Naive B cell (primary cell): Measurements from ENCODE around the gene MRPL36. TPM values are rescaled to one million over a fixed set of nuclear protein-coding genes. Genes with fewer than 3 reads are reported as not detected.

Experiments
- ATAC-seq, 2 donors: fragments of 150-1000 bp; cut with Tn5 transposase; 2 replicates each; pipeline ENCODE4 v1.10.0; 2021; ENCODE audit warnings: low read depth in 2 of 2, mild to moderate bottlenecking in 2 of 2, moderate library complexity in 2 of 2
- DNase-seq: peaks from one replicate; pipeline ENCODE4 v3.0.0; 2022
- H3K27ac Mint-ChIP-seq, 6 donors: one replicate each; pipeline ENCODE4 v1.8.0; 2020 to 2022; ENCODE audit warnings: mild to moderate bottlenecking in 6 of 6, mixed read lengths in 6 of 6, moderate library complexity in 5 of 6, inconsistent platforms in 2 of 6
- H3K27me3 Mint-ChIP-seq, 3 donors: one replicate each; pipeline ENCODE4 v1.8.0; 2021 to 2022; ENCODE audit warnings: mixed read lengths in 3 of 3, mild to moderate bottlenecking in 1 of 3
- H3K36me3 Mint-ChIP-seq, 2 donors: one replicate each; pipeline ENCODE4 v1.8.0; 2020 to 2022; ENCODE audit warnings: mixed read lengths in 2 of 2, inconsistent platforms in 1 of 2, mild to moderate bottlenecking in 1 of 2
- H3K4me1 Mint-ChIP-seq, 3 donors: one replicate each; pipeline ENCODE4 v1.8.0; 2020 to 2022; ENCODE audit warnings: mixed read lengths in 3 of 3, inconsistent platforms in 1 of 3, mild to moderate bottlenecking in 1 of 3, moderate library complexity in 1 of 3
- H3K4me3 Mint-ChIP-seq, 8 donors: one replicate each; pipeline ENCODE4 v1.8.0; 2020 to 2022; ENCODE audit warnings: mild to moderate bottlenecking in 8 of 8, mixed read lengths in 8 of 8, moderate library complexity in 8 of 8, inconsistent platforms in 2 of 8
- H3K9me3 Mint-ChIP-seq, 7 donors: one replicate each; pipeline ENCODE4 v1.8.0; 2020 to 2022; ENCODE audit warnings: mixed read lengths in 7 of 7, mild to moderate bottlenecking in 5 of 7, inconsistent platforms in 2 of 7, moderate library complexity in 1 of 7
- polyA plus RNA-seq, 6 donors: library from polyadenylated mRNA; unstranded; fragments of 300-500 nt; fragmentation: Illumina TruSeq; gene quantifications; one replicate each; pipeline ENCODE4 v1.2.3, GENCODE V29; 2021; ENCODE audit warnings: low read depth in 6 of 6

Gene MRPL36
- polyA plus RNA-seq, 6 donors from 2014 or later: 52.1 to 105 (median 63.1) TPM

DNA sequence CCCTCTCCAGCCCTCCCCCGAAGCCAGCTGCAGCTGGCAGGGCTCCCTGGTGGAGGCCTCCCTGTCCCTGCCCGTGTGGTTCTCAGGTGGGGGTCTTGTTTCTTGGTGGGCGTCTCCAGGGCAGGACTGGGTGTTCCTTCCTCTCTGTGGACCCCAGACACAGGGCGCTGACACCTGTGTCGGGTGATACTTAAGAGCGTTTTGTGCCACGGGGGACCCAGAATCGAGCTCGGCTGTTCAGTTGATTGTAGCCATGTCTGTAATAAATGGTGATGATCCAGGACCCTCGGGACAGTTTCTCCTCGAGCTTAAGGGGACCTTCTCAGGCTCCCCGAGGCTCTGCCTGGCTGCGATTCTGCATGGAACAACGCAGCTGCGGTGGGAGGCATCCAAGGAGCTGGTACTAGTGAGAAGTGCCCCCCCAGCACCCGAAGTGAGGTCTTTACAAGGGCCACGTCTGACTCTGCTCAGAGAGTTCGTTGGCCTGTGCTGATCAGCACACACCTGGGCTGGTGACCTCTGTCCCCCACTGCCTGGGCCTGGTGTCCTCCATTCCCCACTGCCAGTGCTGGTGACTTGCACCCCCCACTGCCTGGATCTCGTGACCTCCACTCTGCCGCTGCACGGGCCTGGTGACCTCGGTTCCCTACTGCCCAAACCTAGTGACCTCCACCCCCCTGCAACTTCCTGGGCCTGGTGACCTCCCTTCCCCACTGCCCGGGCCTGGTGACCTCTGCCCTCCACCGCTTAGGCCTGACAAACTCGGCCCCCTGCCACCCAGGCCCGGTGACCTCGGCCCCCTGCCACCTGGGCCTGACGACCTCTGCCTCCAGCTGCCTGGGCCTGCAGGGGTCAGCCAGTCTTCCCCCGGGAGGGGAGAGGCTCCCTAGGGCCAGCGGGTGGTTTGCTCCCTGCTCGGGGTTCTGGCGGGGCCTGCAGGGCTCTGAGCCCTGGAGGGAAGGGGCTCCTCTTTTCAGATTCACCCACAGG, 37.5 kb upstream of the MRPL36 start:
- no peaks in the 10 kb centered on the region for H3K9me3 Mint-ChIP-seq
- no peak overlapping the region for H3K4me3 Mint-ChIP-seq
- DNase-seq: no peak
- no peak overlapping the region for H3K27ac Mint-ChIP-seq
- H3K4me1 Mint-ChIP-seq: no peaks in the 10 kb centered on the region
- no peak for ATAC-seq
- peaks cover 23 to 39% (median 37%) of the 10 kb centered on the region in 3 donors for H3K27me3 Mint-ChIP-seq
- H3K36me3 Mint-ChIP-seq: no peaks in the 10 kb centered on the region

DNA sequence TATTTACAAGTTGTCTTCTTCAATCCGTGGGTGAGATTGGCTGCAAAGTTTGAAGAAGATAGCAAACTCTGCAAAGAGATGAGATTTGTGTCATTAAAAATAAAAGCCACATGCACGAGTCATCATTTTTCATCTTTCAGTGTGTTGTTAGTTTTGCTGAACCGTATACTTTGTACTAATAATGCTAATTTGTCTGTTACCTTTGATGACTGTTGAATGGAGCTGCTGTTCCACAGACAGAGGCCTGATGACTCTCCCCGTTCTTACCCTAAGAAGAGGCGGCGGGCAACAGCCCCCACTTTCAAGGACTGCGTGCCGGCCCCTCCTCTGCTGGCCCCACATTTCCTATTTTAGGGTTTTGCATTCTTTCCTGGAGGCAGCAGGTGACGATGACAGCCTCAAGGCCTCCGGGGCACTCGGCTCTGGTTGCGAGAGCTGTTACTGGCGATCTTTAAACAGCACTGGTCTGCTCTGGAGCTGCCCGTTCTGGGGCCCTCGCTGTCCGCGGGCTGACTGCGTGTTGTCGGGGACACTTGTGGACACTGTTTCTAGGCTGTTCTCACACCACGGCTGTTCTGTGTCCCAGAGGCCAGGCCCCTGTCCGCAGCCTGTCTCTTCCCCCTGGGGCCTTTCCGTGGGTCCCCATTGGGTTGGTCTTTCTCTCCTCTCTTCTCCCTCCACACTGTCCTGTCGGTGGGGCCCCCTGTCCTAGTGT, 36.7 kb upstream of the MRPL36 start:
- peaks cover 22 to 39% (median 37%) of the 10 kb centered on the region in 3 donors for H3K27me3 Mint-ChIP-seq
- no peak for DNase-seq

DNA sequence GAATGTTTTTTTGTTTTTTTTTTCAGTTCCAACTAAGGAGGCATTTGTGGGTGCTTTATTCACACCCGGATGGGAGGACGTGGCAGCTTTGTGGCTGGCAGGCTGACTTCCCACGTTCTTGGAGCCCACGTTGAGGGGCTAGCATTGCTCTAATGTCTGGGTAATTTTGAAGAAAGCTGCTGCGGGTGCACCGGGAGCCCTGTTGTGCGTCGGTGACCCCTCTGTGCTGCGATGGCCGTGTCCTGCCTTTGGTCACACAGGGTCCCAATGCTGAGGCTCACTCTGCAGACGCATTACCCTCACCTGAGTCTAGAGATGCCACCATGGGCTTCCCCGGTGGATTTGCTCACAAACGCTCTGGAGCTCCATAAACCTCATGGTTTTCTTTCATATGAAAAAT, 35.8 kb upstream of the MRPL36 start:
- ATAC-seq (no peak), DNase-seq (no peak)
- no peak overlapping the region for H3K4me3 Mint-ChIP-seq
- H3K4me1 Mint-ChIP-seq: peaks cover 0 to 5% (median 0%) of the 10 kb centered on the region in 3 donors
- no peaks in the 10 kb centered on the region for H3K36me3 Mint-ChIP-seq
- peaks cover 19 to 37% (median 33%) of the 10 kb centered on the region in 3 donors for H3K27me3 Mint-ChIP-seq
- H3K27ac Mint-ChIP-seq: no peak overlapping the region
- H3K9me3 Mint-ChIP-seq: no peaks in the 10 kb centered on the region

More for the DNA sequence above, 36.7 kb upstream of the MRPL36 start:
- Mint-ChIP-seq H3K27ac (no peak overlapping the region), H3K4me3 (no peak overlapping the region), H3K9me3 (no peaks in the 10 kb centered on the region), H3K4me1 (no peaks in the 10 kb centered on the region), H3K36me3 (no peaks in the 10 kb centered on the region)
- ATAC-seq: no peak

DNA sequence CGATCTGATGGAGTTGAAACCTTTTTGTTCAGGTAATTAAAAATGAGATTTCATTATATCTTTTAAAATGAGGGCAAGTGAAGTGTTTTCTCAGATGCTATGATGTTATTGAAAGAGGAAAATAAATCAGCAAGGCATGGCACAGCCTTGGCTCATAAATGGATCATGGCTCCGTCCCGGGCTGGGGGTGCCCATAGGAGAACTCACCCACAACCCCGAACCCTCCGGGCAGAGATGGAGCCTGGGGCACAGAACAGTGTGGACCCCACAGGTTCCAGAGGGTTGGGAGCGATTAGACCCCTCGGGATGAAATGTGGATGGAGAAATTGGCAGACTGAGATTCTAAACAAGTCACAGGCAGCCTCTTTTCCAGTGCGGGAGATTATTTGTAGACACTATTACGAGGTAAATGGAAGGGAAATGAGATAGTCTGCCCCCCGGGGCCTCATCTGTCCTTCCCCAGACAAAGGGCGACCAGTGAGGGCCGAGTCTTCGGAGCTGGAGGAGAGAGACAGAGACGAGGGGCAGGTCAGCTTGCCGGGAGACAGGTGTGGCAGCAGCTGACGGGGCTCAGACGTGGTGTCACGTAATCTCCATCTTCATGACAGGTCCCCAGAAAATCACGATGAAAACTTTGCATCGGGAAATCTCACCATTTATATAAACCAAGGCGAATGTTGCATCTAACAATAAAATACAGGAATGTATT, 35.2 kb upstream of the MRPL36 start:
- no peaks in the 10 kb centered on the region for H3K9me3 Mint-ChIP-seq
- peaks cover 0 to 5% (median 0%) of the 10 kb centered on the region in 3 donors for H3K4me1 Mint-ChIP-seq
- DNase-seq: no peak
- no peaks in the 10 kb centered on the region for H3K36me3 Mint-ChIP-seq
- peaks cover 17 to 32% (median 27%) of the 10 kb centered on the region in 3 donors for H3K27me3 Mint-ChIP-seq
- H3K27ac Mint-ChIP-seq: no peak overlapping the region
- no peak for ATAC-seq
- peak overlapping the region in 1 of 8 donors; percentile 42 for H3K4me3 Mint-ChIP-seq

DNA sequence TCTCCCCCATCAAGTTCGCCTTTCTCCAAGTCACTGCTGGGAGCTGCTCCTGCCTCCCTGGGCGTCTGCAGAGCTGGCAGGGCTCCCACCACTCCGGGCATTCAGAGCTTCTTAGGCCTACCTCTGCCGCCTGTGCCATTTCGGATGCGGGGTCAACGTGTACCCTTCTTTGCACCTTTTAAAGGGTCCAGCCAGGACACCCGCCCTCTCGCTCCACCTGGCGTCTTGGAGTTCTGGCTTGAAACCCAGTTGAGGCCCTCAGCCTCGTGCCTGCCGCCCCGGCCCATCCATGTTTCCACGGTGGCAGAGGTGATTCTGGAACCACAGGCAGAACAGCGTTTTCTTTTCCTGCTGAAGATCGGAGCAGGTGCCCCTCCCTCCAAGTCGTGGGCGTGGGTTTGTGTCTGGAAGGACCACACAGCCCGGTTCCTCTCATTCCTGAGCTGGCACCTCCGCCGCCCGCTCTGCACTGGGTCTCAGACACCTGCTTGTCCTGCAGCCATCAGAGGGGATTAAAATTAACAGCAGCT, 34.5 kb upstream of the MRPL36 start:
- no peaks in the 10 kb centered on the region for H3K36me3 Mint-ChIP-seq
- H3K27ac Mint-ChIP-seq: peak overlapping the region in 1 of 6 donors; percentile 73
- H3K4me1 Mint-ChIP-seq: peaks cover 0 to 5% (median 0%) of the 10 kb centered on the region in 3 donors
- peaks cover 9 to 24% (median 21%) of the 10 kb centered on the region in 3 donors for H3K27me3 Mint-ChIP-seq
- H3K4me3 Mint-ChIP-seq: no peak overlapping the region
- no peak for ATAC-seq
- no peaks in the 10 kb centered on the region for H3K9me3 Mint-ChIP-seq
- no peak for DNase-seq

DNA sequence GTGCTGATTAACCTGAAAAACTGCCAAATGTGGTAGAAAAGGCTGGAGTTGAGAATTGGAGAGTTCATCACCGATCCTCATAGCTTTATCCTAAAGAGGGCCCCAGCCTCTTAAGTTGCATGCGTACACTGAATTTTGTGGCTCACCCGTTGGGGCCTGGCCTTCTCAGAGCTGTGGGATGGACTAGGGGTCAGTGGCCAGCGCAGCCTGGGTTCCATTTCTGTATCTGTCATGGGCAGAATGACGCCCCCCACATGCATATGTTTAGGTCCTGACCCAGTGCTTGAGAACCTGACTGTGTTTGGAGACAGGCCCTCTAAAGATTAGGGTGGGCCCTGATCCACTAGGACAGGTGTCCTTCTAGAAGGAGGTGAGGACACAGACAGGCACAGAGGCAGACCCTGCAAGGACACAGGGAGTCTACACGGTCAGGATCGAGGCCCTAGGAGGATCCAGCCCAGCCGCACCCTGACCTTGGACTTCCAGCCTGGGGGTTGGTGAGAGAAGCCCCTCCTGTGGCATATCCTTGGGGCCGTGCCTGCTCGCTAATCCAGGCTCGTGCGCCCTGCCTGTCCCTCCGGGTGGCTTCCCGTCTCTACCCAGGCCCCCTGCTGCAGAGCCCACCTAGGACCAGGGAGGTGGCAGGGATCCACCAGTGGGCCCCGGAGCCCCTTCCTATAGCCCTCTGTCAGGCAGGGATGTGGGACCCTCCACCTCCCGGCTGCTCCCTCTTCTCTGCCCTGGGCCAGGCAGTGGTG, 33.8 kb upstream of the MRPL36 start:
- no peaks in the 10 kb centered on the region for H3K9me3 Mint-ChIP-seq
- H3K4me1 Mint-ChIP-seq: peaks cover 0 to 5% (median 0%) of the 10 kb centered on the region in 3 donors
- no peaks in the 10 kb centered on the region for H3K36me3 Mint-ChIP-seq
- peaks cover 9 to 21% (median 16%) of the 10 kb centered on the region in 3 donors for H3K27me3 Mint-ChIP-seq
- no peak overlapping the region for H3K27ac Mint-ChIP-seq
- ATAC-seq (no peak), DNase-seq (no peak)
- no peak overlapping the region for H3K4me3 Mint-ChIP-seq

DNA sequence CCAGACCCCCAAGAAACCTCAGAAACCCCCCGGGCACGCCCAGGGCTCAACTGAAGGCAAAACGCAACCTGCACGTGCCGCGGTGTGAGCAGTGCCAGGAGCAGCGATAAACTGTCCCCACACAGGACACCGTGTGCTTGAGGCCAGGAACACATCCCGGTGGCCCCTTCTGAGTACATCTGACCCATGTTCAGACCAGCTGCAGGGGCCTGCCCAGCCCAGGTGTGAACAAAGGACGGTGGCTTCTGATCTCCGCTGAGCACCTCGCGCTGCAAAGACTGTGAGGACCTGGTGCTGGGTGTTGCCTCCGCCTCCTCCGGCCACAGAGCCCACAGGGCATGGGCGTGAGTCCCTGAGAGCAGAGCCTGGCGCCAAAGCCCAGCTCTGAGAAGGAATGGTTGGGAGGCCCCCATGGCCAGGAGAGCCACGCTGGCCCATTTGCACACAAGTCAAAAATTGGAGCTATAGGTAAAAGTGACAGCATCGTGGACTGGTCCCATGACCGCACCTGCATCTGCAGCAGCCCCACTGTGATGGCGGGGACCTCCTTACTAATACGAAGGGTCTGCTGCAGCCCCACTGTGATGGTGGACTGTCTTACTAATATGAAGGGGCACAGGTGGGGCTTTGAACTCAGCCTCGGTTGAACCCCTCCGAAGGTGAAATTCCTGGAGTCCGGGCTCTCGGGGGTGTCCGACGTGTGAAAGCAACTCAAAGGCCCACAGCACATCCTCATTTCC, 33.0 kb upstream of the MRPL36 start:
- no peaks in the 10 kb centered on the region for H3K36me3 Mint-ChIP-seq
- no peaks in the 10 kb centered on the region for H3K9me3 Mint-ChIP-seq
- H3K27me3 Mint-ChIP-seq: peaks cover 4 to 15% (median 9%) of the 10 kb centered on the region in 3 donors
- H3K4me1 Mint-ChIP-seq: peaks cover 0 to 5% (median 0%) of the 10 kb centered on the region in 3 donors
- no peak for ATAC-seq
- H3K27ac Mint-ChIP-seq: no peak overlapping the region
- no peak overlapping the region for H3K4me3 Mint-ChIP-seq
- DNase-seq: no peak

DNA sequence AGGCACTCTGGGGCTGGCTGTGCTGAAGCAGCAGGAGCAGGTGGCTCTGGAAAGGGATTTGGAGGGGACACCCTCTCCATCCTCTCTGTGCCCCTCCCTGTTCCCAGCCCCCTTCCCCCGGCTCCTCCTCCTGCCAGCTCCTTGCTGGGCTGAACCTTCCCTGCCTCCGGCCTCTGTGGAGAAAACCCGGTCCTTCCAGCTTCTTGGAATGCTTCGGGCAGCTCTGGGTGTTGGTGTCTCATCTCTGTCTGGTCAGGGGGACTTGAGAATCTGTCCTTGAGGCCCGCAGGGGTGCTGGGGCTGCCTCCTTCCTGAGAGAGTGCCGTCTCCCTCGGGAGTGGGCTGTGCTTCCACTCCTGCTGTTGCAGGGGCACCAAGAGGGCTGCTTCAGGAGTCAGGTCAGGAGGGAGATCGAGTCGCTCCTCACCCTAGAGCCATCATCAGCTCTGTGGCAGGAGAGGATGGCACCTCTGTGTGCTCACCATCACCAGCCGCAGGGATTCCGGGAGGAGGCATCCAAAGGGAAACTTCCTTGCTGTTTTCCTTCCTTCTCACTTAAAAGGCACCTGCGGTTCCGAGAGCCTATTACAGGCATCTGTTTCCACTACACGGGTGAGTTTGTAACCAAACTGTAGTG, 32.2 kb upstream of the MRPL36 start:
- Mint-ChIP-seq H3K27ac (no peak overlapping the region), H3K27me3 (peaks cover 4 to 15% (median 6%) of the 10 kb centered on the region in 3 donors)

DNA sequence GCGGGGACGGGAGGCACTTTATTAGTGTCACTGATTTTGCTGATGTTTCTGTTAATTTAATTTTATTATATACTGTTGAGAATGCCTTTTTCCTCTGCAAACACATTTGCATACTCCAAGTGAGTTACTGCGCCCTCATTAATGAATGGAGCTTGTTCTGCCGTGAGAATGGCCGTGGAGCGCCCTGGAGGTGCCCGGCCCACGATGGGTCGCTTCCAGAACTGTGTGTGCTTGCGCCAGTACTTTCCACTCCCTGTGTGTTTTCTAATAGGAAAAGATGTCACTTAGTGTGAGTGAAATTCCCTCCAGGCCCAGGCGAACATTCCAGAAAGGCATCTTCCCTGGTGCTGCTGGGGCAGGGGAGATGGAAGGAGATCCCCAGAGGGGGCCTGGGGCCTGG, 31.6 kb upstream of the MRPL36 start:
- H3K27ac Mint-ChIP-seq: no peak overlapping the region
- peaks cover 0 to 6% of the 10 kb centered on the region in 2 donors for H3K36me3 Mint-ChIP-seq
- ATAC-seq: no peak
- peaks cover 0 to 5% (median 0%) of the 10 kb centered on the region in 3 donors for H3K4me1 Mint-ChIP-seq
- no peak for DNase-seq
- H3K4me3 Mint-ChIP-seq: no peak overlapping the region
- no peaks in the 10 kb centered on the region for H3K9me3 Mint-ChIP-seq
- H3K27me3 Mint-ChIP-seq: peaks cover under 1 to 15% (median 4%) of the 10 kb centered on the region in 3 donors

More for the DNA sequence above, 32.2 kb upstream of the MRPL36 start:
- H3K9me3 Mint-ChIP-seq: no peaks in the 10 kb centered on the region
- H3K36me3 Mint-ChIP-seq: peaks cover 0 to 5% of the 10 kb centered on the region in 2 donors
- peaks cover 0 to 5% (median 0%) of the 10 kb centered on the region in 3 donors for H3K4me1 Mint-ChIP-seq
- H3K4me3 Mint-ChIP-seq: no peak overlapping the region
- ATAC-seq (no peak), DNase-seq (no peak)

DNA sequence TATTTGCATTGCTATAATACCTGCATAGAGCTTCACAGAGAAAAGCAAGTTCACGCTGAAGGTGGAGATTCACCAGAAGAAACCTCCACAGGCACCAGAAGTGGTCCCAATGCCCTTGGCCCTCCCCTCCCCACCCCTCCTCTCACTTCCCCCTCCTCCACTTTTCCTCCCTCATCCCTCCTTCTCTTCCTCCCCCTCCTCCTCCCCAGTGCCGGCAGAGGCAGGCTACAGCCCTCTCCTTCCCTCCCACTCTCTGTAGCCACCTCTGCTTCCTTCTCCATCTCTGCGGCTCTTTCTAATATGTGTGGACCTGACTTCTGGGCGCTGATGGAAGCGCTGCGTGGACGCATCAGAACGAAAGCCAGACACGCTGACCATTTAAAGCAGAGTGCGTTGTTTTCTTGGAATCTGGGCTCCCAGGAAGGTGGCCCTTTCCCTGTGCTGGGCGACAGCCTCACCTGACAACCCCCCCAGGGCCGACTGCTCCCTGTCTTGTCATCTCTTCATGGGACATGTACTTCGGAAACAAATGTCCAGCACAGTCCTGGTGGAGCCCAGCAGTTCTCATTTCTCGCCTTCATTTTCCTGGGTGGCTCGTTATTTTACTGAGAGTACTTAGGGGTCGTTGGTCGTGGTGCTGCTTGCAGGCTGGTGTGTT, 31.1 kb upstream of the MRPL36 start:
- DNase-seq (no peak), ATAC-seq (no peak)
- Mint-ChIP-seq H3K27me3 (peaks cover 0 to 15% (median 4%) of the 10 kb centered on the region in 3 donors), H3K9me3 (no peaks in the 10 kb centered on the region), H3K27ac (no peak overlapping the region), H3K36me3 (peaks cover 0 to 6% of the 10 kb centered on the region in 2 donors), H3K4me3 (no peak overlapping the region), H3K4me1 (peaks cover 0 to 5% (median 0%) of the 10 kb centered on the region in 3 donors)

DNA sequence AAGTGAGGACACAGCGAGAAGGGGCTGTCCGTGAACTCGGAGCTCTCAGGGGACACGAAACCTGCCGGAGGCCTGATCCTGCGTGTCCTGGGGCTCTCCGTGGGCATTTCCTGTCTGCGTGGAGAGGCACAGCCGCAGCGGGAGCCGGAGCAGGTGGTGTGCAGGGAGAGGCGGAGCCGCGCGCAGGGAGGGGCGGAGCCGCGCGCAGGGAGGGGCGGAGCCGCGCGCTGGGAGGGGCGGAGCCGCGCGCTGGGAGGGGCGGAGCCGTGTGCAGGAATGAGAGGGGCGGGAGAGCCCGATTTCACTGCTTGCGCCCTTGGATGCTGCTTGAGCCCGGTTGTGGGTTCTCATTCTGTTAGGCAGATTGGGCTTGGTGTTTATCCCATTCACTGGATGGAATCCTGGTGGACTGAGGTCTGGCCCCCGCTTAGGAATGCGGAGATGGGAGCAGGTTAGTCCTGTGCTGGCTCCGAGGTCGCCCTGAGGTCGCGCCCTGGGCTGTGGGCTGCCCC, 28.3 kb upstream of the MRPL36 start:
- peak overlapping the region in 1 of 8 donors; percentile 18 for H3K4me3 Mint-ChIP-seq
- H3K4me1 Mint-ChIP-seq: peaks cover 0 to 5% (median 0%) of the 10 kb centered on the region in 3 donors
- H3K27ac Mint-ChIP-seq: peak overlapping the region in 1 of 6 donors; percentile 36
- DNase-seq: no peak
- no peak for ATAC-seq
- no peaks in the 10 kb centered on the region for H3K9me3 Mint-ChIP-seq
- H3K27me3 Mint-ChIP-seq: no peaks in the 10 kb centered on the region
- peaks cover 0 to 6% of the 10 kb centered on the region in 2 donors for H3K36me3 Mint-ChIP-seq
